ENCODE measurements around the gene MPC2. TPM values are rescaled to one million over a fixed set of nuclear protein-coding genes. Genes with fewer than 3 reads are reported as not detected.

The MPC2 gene
- total RNA-seq, 1 donor from 2014 or later, result 23.9 TPM

Other genes starting within 250 kb of the MPC2 start
- gene MPZL1, start 215.1 kb downstream of the MPC2 start, total RNA-seq, result 93.7 and 139 TPM in 2 replicates
- gene ADCY10, start 22.9 kb downstream of the MPC2 start, total RNA-seq, result not detected in 2 replicates
- gene DCAF6, start 389 bp downstream of the MPC2 start, total RNA-seq, result 47.9 and 49.9 TPM in 2 replicates
- 26.0 and 40.3 TPM in 2 replicates for gene GPR161, start 199.9 kb upstream of the MPC2 start, total RNA-seq
- gene TIPRL, start 241.9 kb upstream of the MPC2 start, total RNA-seq, result 37.0 and 42.3 TPM in 2 replicates